GM19468 (cell line): ENCODE data around the gene NAMPT.
"Not testable (repeated sequence)": the region's sequence is repeated elsewhere in the genome, so short reads cannot be mapped to it uniquely, and the experiment has no call there.

ENCODE experiments used
- ATAC-seq: cut with Tn5 transposase; IDR thresholded peaks from one replicate; pipeline ENCODE4 v1.9.1; 2021; ENCODE audit warnings: mild to moderate bottlenecking, moderate library complexity, moderate number of reproducible peaks; ENCODE audit not compliant: unreplicated experiment; ENCODE audit errors: extremely low read depth

NAMPT gene

DNA sequence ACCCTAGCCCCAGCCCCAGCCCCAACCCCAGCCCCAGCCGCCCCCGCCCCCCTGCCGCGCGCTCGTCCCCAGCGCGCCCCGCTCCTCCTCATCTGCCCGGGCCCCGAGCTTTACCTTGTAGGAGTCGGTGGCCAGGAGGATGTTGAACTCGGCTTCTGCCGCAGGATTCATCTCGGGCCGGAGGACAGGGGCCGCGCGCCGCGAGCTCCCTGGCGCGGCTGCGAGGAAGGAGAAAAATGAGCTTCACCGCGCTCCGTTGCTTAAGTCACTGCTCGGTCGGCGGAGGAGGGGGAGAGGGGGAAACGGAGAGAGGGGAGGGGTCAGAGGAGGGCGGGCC is at the start of gene NAMPT:
Gene NAMPT, minus strand, starts transcription at position 270 of the 337 bp plus-strand sequence. Its CDS starts 99 bp downstream, at position 171.
- ATAC-seq, result no peak

DNA sequence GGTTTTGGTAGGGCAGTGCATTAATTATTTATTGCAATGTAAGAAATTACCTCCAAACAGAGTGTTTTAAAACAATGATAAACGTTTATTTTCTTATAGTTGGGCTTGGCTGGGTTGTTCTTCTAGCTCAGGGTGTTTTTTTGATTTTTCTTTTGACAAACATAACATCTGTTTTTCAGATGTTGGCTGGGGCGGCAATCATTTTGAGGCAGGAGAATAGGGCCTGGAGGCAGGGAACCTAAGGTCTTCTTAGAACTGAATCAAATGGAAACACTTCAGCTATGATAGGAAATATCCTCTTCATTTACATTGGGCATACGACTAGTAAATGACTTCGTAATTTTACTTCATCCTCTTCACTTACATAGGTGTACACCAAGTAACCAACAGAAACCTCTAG is 47.4 kb upstream of the NAMPT start:
- no peak for ATAC-seq

DNA sequence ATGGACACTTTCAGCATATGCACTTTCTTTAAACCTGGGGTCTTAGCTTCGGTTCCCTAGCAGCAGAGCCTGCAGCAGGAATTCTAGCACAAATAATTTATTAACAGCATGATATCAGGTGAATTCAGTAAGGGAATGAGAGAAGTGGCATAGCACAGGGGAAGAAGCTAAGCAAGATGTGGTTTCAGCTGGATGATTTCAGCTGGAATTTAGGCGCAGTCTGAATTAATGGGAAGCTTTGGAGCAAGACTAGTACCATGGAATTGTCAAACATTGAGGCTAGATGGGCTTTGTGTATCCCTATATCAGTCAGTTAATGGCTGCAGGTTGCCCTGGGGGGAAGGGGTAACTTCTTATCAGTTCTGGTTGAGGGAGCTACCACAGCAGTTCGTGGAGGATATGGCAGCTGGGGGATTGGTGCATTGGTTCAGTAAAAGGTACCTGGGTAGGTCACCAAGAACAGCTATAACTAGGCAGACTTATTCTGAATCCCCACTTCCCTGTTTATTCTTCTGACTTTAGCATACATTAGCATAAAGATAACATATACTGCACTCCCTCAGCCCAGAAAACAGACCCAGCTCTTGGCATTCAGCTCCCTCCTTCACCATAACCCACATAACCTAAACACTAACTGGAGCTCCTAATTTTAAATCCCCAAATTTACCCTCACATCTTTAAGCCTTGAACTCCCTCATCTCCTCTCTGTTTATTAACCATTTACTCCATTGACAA is 46.8 kb upstream of the NAMPT start:
- no peak for ATAC-seq

DNA sequence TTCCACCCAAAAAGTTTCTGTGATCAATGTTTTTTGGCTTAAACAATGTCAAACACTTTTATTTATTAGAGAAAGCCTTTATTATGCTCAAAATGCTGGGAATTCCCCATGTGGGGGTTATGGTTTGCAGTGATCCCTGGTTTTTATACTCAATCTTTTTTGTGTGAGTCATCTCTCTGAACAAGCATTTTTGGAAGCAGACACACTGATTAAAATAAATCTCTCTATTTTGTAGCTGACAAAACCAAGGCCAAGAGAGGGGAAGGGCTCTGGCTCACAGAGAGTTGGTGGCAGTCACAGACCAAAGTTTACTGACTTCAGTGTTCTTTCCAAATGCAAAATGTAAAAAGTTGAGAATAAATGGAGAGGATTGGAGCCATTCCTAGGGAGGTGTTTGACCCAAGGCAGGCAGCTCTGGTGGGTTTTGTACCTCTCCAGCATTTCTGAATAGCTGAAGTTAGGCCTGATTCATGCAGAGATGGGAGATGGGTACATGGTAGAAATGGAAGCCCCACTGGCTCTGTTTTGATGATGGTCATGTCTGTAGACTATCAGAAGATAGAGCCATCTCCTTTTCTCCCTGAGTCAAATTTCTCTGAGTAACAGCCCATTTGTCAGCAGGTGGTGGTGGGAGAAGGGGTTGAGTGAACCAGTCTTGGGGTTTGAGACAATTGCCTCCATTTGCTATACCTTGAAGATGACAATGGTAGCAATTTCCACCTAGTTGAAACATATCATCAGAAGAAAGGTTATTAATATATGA is 45.4 kb upstream of the NAMPT start:
- no peak for ATAC-seq

DNA sequence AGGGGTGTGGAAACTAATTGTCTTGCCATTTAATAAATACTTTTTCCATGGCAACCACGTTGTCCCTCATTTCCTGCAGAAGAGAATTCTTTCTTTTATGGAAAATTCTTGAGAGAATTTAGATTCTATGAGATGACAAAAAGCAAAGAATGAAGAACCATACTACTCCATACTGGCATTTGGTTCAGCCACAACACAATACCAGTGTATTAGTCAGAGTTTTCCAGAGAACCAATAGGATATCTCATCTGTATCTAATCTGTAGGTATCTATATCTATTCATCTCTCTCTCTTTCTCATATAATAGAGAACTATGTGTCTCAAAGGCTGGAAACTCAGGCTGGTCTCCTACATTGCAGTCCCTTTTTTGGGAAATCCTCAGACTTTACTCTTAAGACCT is 44.6 kb upstream of the NAMPT start:
- ATAC-seq, result no peak

DNA sequence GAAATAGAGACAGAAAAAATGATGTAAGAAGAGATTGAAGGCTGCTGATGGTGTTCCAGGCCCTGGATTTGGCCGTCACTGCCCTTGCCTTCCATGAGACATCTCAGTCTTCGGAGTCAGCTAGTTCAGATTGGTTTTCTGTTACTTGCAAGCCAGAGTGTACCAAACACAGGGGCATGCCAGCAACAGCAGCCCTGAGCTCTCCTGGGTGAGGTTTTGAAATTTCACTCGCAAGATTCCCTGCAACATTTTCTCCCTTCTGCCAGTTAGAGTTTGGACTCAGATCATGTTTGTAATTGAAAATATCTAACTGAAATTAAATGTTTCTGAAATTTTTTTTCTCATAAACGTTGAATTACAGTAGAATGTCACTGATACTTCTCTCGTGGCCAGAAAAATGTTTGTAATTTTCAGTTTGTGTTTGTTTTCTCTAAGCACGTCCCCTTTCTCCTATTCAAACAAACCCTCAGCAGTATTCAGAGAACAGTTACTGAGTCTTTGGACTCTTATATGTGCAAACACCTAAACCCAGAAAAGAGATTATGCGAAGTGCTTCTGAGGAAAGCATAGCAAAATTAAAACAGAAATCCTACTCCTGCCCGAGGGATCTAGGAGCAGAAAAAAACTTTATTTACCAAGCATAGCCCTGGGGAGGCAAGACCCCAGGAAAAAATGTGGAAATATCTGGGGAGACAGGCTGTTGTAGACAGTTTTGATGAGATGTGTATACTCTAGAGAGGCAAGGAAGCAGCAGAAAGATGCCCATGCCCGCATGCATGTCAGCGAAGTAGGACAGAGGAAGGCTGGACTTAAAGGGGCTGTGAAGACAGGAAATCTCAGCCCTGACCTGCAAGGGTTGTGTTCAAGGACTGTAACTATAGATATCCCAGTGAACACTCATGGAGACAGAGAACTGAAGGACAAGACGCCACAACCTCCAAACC is 43.0 kb upstream of the NAMPT start:
- ATAC-seq, result no peak

DNA sequence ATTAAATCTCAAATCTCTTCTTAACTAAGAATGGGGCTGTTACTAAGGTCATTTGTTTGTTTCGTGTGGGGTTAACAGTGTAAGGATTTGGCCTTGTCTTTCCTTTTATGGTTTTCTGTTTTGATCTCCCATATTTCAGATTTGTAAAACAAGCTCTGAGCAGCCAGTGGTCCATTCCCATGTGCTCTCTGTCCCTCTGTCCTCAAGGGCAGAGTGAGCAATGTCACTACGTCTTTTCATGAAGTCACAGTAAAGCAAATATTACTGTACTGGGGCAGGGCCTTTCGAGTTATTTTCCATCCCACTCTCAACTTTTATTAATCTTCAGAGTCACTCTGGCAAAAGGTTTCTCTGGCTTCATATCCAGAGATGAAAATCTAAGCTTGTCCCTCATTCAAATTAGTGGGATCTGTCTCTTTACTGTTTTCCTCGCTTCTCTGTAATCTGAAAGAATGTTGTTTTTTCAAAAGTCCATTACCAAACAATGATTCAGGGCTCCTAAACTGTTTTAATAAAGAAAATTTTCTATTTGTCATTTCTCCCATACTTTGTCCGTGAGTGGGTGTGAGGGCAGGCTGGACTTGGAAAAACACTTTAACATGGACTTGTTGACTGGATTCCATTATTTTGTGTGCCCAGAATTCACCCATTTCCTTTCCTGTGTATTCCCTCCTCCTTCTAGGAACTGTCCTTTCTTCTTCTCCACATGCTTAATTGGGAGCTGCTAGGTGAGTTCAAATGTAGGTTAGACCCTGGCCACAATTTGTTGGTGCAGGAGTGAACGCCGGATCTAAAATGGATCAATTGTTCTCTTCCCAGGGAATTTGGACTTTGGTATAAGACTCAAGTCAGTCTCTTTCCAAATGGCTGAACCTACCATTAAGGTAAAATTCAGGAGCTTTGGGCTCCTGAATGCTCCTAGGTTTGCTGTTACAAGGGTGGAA is 42.1 kb upstream of the NAMPT start:
- ATAC-seq, result no peak

DNA sequence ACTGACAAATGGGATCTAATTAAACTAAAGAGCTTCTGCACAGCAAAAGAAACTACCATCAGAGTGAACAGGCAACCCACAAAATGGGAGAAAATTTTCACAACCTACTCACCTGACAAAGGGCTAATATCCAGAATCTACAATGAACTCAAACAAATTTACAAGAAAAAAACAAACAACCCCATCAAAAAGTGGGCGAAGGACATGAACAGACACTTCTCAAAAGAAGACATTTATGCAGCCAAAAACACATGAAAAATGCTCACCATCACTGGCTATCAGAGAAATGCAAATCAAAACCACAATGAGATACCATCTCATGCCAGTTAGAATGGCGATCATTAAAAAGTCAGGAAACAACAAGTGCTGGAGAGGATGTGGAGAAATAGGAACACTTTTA is 39.7 kb upstream of the NAMPT start:
- ATAC-seq, result not testable (repeated sequence)

DNA sequence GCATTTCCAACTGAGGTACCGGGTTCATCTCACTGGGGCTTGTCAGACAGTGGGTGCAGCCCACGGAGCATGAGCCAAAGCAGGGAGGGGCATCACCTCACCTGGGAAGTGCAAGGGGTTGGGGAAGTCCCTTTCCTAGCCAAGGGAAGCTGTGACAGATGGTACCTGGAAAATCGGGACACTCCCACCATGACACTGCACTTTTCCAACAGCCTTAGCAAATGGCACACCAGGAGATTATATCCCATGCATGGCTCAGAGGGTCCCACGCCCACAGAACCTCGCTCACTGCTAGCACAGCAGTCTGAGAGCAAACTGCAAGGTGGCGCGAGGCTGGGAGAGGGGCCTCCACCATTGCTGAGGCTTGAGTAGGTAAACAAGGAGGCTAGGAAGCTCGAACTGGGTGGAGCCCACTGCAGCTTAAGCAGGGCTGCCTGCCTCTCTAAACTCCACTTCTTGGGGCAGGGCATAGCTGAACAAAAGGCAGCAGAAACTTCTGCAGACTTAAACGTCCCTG is 35.5 kb upstream of the NAMPT start:
- not testable (repeated sequence) for ATAC-seq

DNA sequence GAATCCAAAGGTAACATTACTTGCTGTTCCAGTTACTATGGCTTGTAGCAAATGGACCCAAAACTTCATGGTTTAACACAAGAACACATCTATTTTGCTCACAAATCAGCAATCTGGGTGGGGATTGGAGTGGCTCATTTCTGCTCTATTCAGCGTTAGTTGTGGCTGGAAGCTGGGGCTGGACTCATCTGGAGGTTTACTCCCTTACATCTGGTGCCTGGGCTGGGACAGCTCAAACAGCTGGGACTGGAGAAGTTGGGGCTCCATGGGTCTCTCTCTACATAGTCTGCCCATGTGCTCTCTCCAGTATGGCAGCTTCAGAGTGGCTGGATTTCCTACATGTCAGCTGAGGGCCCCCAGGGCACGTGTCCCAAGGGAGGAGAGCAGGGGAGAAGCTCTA is 33.7 kb upstream of the NAMPT start:
- ATAC-seq, result no peak

DNA sequence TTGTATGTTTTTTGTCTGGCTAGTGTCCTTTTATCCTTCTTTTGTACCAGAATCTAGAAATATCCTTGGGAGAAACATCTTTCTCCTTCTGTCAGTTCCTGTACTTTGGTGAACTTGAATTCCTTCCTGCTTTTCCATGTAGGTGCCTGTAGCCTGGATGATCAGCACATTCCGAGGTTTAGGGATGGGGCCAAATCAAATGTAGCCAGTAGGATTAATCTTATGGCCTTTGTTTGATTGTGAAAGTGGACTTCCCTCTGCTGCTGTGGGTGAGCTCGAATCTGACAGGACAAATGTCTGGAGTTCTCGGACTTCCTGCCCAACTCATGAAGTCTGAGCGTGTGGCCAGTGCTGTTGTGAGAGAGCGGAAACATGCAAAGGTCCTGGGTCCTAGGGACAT is 33.2 kb upstream of the NAMPT start:
- ATAC-seq, result no peak

DNA sequence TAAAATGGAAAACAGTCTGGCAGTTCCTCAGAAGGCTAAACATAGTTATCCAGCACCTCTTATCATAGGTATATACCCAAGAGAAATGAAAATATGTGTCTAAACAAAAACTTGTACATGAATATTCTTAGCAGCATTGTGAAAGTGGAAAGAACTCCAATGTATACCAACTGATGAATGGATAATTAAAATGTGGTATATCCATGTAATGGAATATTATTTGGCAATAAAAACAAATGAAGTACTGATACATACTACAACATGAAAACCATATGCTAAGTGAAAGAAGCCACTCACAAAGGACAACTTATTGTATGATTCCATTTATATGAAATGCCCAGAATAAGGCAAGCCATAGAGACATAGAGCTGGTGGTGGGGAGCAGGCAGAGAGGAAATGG is 32.2 kb upstream of the NAMPT start:
- no peak for ATAC-seq

DNA sequence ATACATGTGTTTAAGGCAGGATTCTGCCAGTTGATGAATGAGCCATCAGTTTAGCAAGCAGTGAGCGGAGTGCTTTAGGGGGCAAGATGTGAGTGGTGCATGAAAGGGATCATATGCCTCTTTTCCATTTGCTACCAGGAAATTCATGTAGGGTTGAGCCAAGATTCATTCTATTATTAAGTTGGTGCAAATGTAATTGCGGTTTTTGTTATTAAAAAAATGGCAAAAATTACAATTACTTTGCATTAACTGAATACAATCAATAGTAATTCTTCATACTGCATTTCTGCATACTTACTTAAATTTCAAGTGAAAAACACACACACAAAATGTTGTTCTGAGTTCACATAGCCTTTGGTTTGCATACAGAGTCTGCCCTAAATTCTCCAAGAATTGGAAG is 30.1 kb upstream of the NAMPT start:
- no peak for ATAC-seq

DNA sequence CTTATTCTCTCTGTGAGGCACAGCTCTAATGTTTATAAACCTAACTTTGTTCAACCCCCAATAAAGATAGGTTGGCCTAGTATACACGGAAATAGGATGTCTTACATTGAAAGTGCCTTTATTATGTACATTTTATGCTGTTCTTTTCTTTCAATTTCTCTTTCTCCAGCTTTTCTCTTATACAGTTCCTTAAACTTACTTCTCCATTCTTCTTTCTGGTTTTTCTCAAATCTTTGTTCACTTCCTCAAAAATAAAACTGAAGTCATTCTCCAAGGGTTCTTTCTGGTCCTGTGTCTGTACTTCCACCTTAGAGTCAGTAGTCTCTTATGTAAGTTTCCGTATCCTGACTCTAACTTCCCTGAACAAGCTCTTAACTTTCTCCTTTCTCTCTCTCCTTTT is 29.2 kb upstream of the NAMPT start:
- no peak for ATAC-seq

DNA sequence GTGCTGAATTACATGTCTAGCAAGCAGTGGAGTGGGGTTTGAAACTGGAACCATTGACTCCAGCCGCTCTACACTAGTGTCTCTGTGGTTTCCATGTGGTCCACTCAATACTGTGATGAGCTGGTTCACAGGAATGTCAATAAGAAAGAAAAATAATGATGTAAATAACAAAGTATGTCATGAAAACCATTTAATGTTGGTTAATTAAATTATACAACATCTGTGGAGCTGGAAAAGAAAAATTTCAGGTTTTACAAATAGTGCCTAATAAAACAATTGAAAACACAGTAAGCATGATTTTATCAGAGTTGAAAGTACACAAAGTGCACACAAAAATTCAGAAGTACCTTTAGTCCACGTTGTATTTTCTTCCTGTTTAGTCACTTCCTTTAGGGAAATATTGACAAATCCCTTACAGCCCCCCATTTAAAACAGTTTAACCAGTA is 28.7 kb upstream of the NAMPT start:
- ATAC-seq, result no peak

DNA sequence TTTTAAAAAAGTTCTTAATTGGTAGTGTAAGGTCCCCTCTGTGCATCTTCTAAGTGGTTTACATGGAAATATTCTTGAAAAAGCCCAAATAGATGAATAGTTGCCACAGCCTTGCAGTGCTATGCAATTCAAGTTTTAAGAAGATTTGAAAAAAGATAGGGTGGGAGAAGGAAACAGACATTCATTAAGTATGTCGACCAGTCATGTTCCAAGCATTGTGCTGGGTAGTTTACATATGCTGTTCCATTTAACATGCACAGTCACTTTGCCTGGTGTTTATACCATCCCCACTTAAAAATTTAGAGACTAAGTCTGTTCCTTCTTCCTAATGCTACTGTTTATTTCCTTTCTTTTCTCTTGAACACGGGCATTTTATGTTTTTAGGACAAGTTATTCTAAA is 28.1 kb upstream of the NAMPT start:
- no peak for ATAC-seq

DNA sequence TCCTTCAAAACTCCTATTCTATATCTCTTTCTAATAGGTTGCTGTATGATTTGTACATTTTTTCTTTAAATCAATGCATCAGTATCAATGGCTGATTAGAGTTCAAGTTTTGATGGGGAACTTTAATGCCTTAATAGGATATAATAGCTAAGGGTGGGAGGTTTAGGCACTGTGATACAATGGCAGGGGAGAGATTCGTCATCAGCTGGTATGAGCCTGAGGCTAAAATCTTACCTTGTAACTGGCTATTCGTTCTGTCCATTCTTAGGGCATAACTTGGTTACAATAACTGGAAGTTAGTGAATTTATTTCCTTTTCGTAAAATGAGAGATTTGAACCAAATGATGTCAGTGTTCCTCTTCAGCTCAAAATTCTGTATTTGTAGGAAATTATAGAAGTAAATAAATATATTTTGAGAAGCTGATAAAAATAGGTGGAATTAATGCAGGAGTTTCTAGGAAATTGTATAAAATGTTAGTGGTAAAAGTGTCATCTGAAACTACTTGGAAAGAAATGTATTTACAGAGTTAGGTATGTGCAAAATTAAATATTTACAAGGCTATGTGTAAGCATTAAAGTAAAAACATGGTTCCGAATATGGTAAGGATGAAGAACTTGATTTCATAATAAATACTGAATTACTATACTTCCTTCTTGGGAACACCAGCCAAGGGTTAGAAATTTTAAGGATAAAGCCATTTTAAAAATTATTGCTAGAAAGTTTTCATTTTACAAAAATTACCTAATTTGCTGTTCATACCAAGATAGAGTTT is 27.5 kb upstream of the NAMPT start:
- no peak for ATAC-seq

DNA sequence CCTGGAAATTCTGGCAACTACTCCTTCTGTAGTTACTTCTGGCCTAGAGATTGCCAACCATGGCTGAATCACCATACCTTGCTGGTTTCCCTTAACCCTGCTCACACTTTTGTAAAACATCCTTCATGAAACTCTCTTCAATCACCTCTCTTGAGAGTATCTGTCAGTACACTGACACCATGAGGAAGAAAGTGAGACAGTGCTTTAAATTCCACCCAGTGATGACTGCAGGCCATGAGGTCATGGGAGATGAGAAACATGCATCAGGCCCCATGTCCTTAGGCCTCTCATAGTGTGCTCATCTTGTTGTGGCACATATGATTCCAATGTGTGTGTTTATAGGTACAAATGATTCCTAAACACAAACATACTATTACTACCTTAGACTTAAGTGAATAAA is 24.6 kb upstream of the NAMPT start:
- ATAC-seq, result no peak

DNA sequence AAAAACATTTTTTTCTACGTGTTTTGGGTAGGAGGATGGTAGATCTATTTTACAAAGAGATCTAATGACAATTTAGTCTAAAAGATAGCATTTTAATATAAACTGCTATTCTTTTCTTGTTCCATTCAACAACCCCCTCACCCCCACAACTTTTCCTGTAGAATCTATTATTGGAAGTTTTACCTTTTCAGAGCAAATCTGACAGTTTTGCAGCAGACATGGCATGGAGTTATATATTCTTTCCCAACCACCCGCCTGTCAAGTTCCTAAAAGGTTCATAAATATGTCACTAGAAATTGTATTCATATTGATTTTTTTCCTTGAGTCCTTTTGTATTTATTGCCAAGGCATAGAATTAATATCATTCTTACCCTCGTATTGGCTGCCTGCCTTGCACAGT is 21.5 kb upstream of the NAMPT start:
- ATAC-seq, result no peak
